Caco-2 (cell line): Measurements from ENCODE around the gene KCNQ5. TPM values are rescaled to one million over a fixed set of nuclear protein-coding genes. Genes with fewer than 3 reads are reported as not detected.

Experiments
- BruUV-seq: library from RNA; stranded (reverse); fragments of 400-500 nt; replicated peaks from 2 replicates; lab custom pipeline; 2021; lab: Mats Ljungman, UMichigan
- CTCF ChIA-PET: fragments of 300-600 bp; sonication (Branson Sonifier 250); formaldehyde crosslinking; loops from one replicate; lab custom pipeline; 2022; ENCODE audit warnings: antibody characterized with exemption; lab: Charles Lee
- POLR2A ChIA-PET: fragments of 300-600 bp; sonication (Branson Sonifier 250); formaldehyde crosslinking; loops from one replicate; lab custom pipeline; 2022; ENCODE audit warnings: antibody characterized with exemption; lab: Charles Lee
- DNase-seq, 2 experiments: peaks; one replicate each; pipeline versions ENCODE4 v3.0.0 to v3.0.0-alpha.2; 2020 to 2022
- H3K27me3 ChIP-seq: replicated peaks from 2 replicates; pipeline ENCODE4 v1.6.0; 2011; ENCODE audit warnings: low read length; ENCODE audit not compliant: control insufficient read depth, insufficient read depth
- H3K36me3 ChIP-seq: 2 replicates; pipeline ENCODE4 v1.5.1; 2011; ENCODE audit warnings: low read length; ENCODE audit not compliant: control insufficient read depth, insufficient read depth
- H3K4me1 ChIP-seq: fragments of 250-450 bp; sonication (Bioruptor Pico); 2 replicates; pipeline ENCODE4 v1.5.1; 2020; ENCODE audit warnings: mild to moderate bottlenecking
- H3K4me3 ChIP-seq: 2 replicates; pipeline ENCODE4 v1.5.1; 2011; ENCODE audit warnings: low read depth, mild to moderate bottlenecking, control low read depth, low read length
- H3K9me3 ChIP-seq: fragments of 250-450 bp; sonication (Bioruptor Pico); 2 replicates; pipeline ENCODE4 v1.5.1; 2020; ENCODE audit warnings: mild to moderate bottlenecking, moderate library complexity
- H3K27ac Mint-ChIP-seq: one replicate; pipeline ENCODE4 v1.8.0; 2022; ENCODE audit warnings: mixed read lengths; ENCODE audit not compliant: unreplicated experiment
- H3K27me3 Mint-ChIP-seq: one replicate; pipeline ENCODE4 v1.8.0; 2022; ENCODE audit warnings: mixed read lengths; ENCODE audit not compliant: insufficient read depth, unreplicated experiment
- H3K36me3 Mint-ChIP-seq: one replicate; pipeline ENCODE4 v1.8.0; 2022; ENCODE audit warnings: mild to moderate bottlenecking, mixed read lengths; ENCODE audit not compliant: insufficient read depth, unreplicated experiment
- H3K4me1 Mint-ChIP-seq: one replicate; pipeline ENCODE4 v1.8.0; 2022; ENCODE audit warnings: low read depth, mixed read lengths; ENCODE audit not compliant: unreplicated experiment
- H3K4me3 Mint-ChIP-seq: one replicate; pipeline ENCODE4 v1.8.0; 2022; ENCODE audit warnings: mild to moderate bottlenecking, moderate library complexity, mixed read lengths; ENCODE audit not compliant: unreplicated experiment
- H3K9me3 Mint-ChIP-seq: one replicate; pipeline ENCODE4 v1.8.0; 2022; ENCODE audit warnings: mixed read lengths; ENCODE audit not compliant: unreplicated experiment
- CTCF ChIP-seq, 2 experiments: fragments of 200-600 bp in 1 of 2; IDR thresholded peaks; 1 replicate in 1 of 2; 2 replicates in 1 of 2; pipeline versions ENCODE4 v1.5.1 to v1.8.0; 2011 to 2022; ENCODE audit warnings: antibody characterized with exemption in 1 of 2, control low read depth in 1 of 2, inconsistent platforms in 1 of 2, low read depth in 1 of 2, low read length in 1 of 2, mild to moderate bottlenecking in 1 of 2, moderate library complexity in 1 of 2; ENCODE audit not compliant: insufficient read depth in 1 of 2, severe bottlenecking in 1 of 2, unreplicated experiment in 1 of 2
- intact Hi-C: fragments of 100-400 bp; cut with micrococcal nuclease; formaldehyde crosslinking; loops from one replicate; pipeline ENCODE4 v1.10.0; 2022; ENCODE audit not compliant: unreplicated experiment
- total RNA-seq: library from RNA; stranded (reverse); gene quantifications from 2 replicates; pipeline ENCODE4 v1.2.3, GENCODE V29; 2022

The KCNQ5 gene
- total RNA-seq, 1 experiment from 2014 or later: 0.20 TPM

DNA sequence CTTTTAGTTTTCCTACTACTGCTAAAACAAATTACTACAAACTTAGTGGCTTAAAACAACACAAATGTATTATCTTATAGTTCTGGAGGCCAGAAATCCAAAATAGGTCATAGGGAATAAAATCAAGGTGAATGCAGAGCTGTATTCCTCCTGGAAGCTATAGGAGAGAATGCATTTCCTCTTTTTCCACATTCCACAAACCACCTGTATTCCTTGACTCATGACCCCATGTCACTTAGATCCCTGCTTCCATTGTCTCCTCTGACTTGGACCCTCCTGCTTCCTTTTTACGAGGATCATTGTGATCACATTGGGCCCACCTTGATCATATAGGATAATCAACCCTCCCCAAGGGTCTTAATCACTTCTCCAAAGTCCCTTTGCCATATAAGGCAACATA is 200.8 kb downstream of the KCNQ5 start:
- H3K36me3 ChIP-seq: no peaks in the 10 kb centered on the region
- H3K27me3 ChIP-seq: no peaks in the 10 kb centered on the region
- H3K9me3 ChIP-seq: no peaks in the 10 kb centered on the region
- H3K4me1 Mint-ChIP-seq: no peaks in the 10 kb centered on the region
- no peak overlapping the region for H3K4me3 ChIP-seq
- no peak overlapping the region for H3K4me3 Mint-ChIP-seq
- intact Hi-C loops: no loop called here
- no peak overlapping the region for H3K27ac Mint-ChIP-seq
- TF ChIP-seq CTCF (IDR thresholded peaks at IDR 0.05; ENCODE audit: insufficient read depth in 1 of 2, low read depth in 1 of 2, low read length in 1 of 2, severe bottlenecking in 1 of 2, unreplicated experiment in 1 of 2): no peak
- H3K36me3 Mint-ChIP-seq: no peaks in the 10 kb centered on the region
- no TSS peak for BruUV-seq
- no peaks in the 10 kb centered on the region for H3K9me3 Mint-ChIP-seq
- CTCF ChIA-PET: no interaction called here
- no peaks in the 10 kb centered on the region for H3K27me3 Mint-ChIP-seq
- no peak for DNase-seq
- no peaks in the 10 kb centered on the region for H3K4me1 ChIP-seq
- POLR2A ChIA-PET: no interaction called here

- no peaks in the 10 kb centered on the region for H3K36me3 Mint-ChIP-seq
- POLR2A ChIA-PET: no interaction called here
- Histone ChIP-seq H3K27me3 (no peaks in the 10 kb centered on the region), H3K4me1 (no peaks in the 10 kb centered on the region), H3K4me3 (no peak overlapping the region), H3K36me3 (no peaks in the 10 kb centered on the region), H3K9me3 (no peaks in the 10 kb centered on the region)
- no peak overlapping the region for H3K4me3 Mint-ChIP-seq
- no peak overlapping the region for H3K27ac Mint-ChIP-seq
- no TSS peak for BruUV-seq
- CTCF ChIA-PET: no interaction called here
- no peaks in the 10 kb centered on the region for H3K9me3 Mint-ChIP-seq
- no peak for DNase-seq
- TF ChIP-seq CTCF (IDR thresholded peaks at IDR 0.05; ENCODE audit: insufficient read depth in 1 of 2, low read depth in 1 of 2, low read length in 1 of 2, severe bottlenecking in 1 of 2, unreplicated experiment in 1 of 2): no peak
- no peaks in the 10 kb centered on the region for H3K27me3 Mint-ChIP-seq
- no peaks in the 10 kb centered on the region for H3K4me1 Mint-ChIP-seq
- intact Hi-C loops: no loop called here
Observed at GRCh38 chr6:72824833-72825232, 203.0 kb downstream of the KCNQ5 start.

- Mint-ChIP-seq H3K27me3 (no peaks in the 10 kb centered on the region), H3K4me3 (no peak overlapping the region), H3K36me3 (no peaks in the 10 kb centered on the region), H3K4me1 (no peaks in the 10 kb centered on the region), H3K9me3 (no peaks in the 10 kb centered on the region), H3K27ac (no peak overlapping the region)
- CTCF ChIA-PET: no interaction called here
- H3K36me3 ChIP-seq: no peaks in the 10 kb centered on the region
- H3K4me3 ChIP-seq: no peak overlapping the region
- no peaks in the 10 kb centered on the region for H3K4me1 ChIP-seq
- DNase-seq: no peak
- no peak for TF ChIP-seq CTCF (IDR thresholded peaks at IDR 0.05; ENCODE audit: insufficient read depth in 1 of 2, low read depth in 1 of 2, low read length in 1 of 2, severe bottlenecking in 1 of 2, unreplicated experiment in 1 of 2)
- H3K9me3 ChIP-seq: no peaks in the 10 kb centered on the region
- H3K27me3 ChIP-seq: no peaks in the 10 kb centered on the region
- no TSS peak for BruUV-seq
- POLR2A ChIA-PET: no interaction called here
- intact Hi-C loops: no loop called here
Observed at GRCh38 chr6:72825315-72825911, 203.5 kb downstream of the KCNQ5 start.
